HG02938 (cell line): Measurements from ENCODE around the gene FKBP9.
A peak's percentile ranks its signal among the peaks of the same experiment; 100 is the strongest.
"Not testable (repeated sequence)": the region's sequence is repeated elsewhere in the genome, so short reads cannot be mapped to it uniquely, and the experiment has no call there.

Experiments used
- ATAC-seq: cut with Tn5 transposase; IDR thresholded peaks from one replicate; pipeline ENCODE4 v1.9.1; 2021; ENCODE audit warnings: mild to moderate bottlenecking, moderate library complexity; ENCODE audit not compliant: unreplicated experiment

Gene FKBP9

DNA sequence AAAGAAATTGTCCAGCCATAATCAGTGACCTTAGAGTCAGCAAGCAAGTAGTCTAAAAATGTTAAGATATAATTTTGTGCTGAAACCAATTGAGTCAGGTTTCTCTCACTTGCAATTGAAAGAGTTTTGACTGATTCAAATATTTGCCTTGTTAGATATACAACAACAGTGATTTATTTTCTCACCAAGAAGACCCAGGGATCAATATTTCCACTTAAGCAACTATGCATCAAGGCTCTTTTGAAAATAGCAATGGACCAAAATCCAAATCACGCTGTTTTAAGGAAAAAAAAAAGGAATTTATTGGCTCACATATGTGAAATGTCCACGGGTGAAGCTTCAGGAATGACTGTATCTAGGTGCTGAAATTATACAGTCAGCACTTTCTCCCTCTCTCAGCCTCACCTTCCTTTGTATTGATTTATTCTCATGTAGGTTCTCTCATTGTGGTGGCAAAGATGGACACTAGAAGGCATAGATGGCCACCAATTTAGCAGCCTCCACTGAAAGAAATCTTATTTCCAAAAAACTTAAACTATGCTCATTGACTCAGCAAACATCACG is 9.7 kb upstream of the FKBP9 start:
- ATAC-seq: no peak

DNA sequence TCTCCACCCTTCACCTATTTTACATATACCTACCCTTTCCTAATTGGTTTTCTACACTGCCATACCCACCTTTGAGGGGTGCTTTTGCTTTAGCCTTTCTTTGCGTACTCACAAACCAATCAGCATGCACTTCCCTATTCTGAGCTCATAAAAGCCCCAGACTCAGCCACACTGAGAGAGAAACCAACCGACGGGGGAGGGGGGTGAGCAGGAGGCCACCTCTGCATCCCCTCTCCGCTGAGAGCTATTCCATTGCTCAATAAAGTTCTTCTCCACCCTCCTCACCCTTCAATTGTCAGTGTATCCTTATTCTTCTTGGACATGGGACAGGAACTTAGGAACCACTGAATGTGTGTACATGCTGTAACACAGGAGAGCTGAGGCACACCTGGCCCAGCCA is 9.0 kb upstream of the FKBP9 start:
- no peak for ATAC-seq

DNA sequence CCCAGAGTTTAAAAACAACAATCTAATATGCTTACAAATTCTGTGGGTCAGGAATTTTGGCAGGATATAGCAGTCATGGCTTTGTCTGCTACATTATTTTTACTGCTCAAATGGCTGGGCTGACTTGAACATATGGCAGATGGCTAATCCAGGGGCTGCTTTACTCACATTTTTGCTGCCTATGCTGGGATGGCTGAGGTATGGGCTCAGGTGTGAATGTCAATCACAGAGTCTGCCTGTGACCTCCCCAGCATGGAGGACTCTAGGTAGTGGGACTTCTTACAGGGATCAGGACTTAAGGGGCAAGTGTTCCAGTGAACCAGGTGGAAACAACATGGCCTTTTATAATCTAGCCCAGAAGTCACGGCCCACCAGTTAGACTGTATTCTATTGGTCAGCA is 4.4 kb upstream of the FKBP9 start:
- ATAC-seq: no peak

DNA sequence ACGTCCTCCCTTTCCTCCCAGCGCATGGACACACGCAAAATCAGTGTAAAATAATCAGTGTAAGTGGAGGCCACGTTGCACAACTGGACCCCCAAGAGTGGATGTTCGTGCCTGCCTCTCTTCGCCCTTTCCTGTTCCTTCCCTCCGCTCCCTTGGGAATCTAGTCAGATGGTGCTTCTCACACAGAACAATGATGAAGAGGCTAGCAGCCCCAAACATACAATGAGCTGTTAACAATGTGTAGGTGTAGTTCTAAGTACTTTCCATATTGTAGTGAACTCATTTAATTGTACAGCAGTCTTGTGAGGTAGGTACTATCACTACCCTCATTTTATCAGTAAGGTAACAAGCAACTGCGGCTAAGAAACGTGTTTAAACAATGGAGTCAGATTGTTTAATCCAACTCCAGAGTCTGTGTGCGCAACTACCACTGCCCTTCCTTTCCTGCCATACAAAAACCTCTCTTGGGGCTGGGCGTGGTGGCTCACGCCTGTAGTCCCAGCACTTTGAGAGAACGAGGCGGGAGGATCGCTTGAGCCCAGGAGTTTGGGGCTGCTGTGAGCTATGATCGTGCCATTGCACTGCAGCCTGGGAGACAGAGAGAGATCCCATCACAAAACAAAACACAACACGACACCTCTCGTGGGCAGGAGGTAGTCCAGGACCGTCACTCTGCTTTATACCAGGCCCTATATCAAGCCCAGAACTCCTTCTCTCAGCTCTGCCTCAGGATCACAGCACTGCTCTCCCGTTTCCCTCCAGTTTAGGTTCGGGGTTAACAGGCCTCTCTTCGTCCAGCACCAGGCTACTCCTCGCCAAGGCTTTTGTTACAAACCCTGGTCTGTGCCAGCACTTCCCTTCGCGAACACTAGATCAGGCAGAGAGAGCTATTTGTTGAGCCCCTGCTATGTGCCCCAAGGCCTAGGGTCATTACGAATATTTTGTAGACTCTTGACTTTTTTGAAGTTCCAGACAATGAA is 1.1 kb downstream of the FKBP9 start:
- ATAC-seq: no peak

DNA sequence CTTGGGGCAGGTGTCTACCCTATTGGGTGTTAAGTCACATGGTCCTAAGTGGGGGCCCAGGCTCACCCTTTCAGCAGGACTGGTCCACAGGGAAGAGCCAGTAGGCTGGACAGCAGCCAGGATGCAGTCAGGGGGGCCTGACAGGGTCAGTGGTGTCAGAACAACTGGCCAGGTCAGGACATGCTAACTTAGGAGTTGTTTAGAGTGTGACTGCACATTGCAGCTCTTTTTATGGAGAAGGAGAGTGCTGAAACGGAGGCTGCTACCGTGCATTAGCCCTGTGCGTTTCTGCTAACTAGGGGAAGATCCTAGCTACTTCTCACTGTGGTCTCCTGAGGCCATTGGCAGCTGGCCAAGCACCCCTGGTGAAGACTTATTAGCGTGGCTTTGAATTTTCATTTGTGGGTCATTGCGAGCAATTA is 6.7 kb downstream of the FKBP9 start:
- ATAC-seq: not testable (repeated sequence)

DNA sequence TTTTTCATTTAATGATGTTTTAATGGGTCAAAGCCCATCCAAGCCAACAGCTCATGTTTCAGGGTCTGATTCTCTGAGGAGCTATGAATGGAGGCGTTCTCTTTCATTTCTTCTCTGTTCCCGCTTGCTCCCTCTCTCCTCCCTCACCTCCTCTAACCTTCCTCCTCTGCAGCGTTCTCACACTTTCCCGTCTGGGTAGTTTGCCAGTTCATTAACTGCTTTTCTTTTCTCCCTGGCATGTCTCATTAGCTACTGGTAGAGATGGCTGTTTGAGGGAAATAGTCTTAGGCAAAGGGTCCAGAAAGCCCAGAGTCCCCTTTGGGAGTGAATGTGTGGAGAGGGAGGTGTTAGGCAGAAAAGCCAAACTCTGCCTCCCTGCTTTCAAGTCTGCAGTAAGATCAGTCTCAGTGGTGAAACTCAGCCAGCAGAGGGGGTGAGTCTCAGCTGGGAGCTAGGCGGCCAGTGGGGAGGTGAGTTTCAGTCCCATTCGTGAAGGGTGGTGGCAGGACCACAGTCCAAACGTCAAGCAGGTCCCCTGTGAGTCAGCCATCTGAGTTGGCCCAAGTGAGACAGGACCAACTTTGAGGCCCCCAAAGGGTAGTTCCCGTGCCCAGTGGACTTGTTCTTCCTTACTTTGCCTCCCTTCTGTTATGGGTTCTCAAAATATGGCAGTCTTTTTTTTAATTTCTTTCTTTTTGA is 7.4 kb downstream of the FKBP9 start:
- peak; percentile 97 for ATAC-seq

DNA sequence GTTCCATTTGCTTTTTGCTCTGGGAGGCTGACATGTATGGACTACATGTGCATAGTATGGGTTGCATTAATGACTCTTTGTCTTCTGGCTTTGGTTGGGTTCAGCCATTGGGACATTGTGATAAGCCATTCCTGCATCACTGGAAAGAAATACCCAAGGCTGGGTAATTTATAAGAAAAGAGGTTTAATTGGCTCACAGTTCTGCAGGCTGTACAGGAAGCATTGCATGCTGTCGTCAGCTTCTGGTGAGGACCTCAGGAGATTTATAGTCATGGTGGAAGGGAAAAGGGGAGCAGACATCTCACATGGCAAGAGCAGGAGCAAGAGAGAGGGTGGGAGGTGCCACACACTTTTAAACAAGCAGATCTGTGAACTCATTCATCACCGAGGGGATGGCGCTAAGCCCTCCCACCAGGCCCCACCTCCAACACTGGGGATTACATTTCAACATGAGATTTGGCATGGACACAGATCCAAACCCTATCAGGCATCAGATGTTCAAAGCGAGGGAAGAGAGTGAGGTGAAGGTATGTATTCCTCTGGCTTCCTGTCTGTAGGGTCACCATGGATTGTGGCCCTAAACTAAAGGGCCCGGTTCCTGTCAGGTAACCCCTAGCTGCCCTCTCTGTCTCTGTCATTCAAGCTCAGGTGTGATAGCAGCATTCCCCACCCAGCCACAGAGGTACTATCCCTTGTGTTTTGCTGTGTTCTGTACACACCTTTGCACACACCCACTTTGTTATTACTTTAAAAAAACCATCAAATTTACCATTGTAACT is 9.4 kb downstream of the FKBP9 start:
- ATAC-seq: not testable (repeated sequence)

DNA sequence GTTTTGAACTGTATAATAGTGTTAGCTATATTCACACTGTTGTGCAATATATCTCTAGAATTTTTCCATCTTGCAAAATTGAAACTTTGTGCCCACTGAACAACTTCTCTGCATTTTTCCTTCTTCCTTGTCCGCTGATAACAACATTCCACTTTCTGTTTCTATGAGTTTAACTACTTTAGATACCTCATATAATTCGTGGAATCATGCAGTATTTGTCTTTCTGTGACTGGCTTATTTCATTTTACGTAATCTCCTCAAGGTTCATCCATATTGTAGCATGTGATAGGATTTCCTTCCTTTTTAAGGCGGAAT is 10.0 kb downstream of the FKBP9 start:
- not testable (repeated sequence) for ATAC-seq

DNA sequence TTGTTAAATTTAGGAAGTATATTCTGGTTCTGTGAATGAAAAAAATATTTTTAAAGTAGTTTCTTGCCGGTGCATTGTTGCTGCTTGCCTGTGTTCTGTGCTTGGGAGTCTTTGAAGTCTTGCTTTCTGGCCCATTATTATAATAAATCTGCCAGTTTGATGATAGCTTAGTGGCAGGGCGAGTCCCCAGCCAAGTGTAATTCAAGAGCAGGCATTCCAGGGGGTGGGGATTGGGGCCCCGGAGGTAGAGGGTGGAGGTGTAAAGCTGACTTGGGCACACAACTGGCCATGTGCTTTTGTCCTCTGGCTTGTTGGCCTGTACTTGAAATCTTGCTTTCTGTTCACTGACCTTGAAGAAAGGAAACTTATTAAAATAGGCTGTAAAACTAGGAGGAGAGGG is 14.7 kb downstream of the FKBP9 start:
- ATAC-seq: not testable (repeated sequence)

DNA sequence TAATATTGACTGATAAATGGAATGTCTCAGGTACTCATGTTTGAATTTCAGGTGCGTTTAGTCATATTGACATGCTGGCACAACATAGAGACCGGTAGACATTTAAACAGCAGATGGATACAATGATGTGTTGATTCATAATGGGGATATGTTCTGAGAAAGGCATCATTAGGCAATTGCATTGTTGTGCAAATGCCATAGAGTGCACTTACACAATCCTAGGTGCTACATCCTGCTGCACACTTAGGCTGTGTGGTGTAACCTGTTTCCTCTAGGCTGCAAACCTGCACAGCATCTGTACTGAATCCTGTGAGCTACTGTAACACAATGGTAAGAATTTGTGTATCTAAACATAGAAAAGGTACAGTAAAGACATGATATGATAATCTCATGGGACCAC is 19.9 kb downstream of the FKBP9 start:
- ATAC-seq: not testable (repeated sequence)

DNA sequence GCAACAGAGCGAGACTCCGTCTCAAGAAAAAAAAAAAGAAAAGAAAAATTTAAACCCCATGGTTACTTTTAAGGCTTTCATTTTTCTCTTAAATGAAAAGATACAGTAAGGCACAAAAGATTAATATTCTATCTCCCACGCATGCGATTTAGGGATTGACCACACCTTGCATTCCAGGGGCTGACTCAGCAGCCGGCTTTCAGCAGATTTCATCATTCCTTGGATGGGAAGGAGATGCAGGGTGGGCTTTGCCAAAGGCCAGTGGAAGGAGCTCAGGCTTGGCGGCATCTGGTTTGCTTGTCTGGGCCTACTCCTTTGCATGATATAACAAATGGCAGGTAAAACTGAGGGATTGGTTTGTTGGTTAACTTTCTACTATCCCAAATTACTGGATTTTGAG is 22.0 kb downstream of the FKBP9 start:
- not testable (repeated sequence) for ATAC-seq

DNA sequence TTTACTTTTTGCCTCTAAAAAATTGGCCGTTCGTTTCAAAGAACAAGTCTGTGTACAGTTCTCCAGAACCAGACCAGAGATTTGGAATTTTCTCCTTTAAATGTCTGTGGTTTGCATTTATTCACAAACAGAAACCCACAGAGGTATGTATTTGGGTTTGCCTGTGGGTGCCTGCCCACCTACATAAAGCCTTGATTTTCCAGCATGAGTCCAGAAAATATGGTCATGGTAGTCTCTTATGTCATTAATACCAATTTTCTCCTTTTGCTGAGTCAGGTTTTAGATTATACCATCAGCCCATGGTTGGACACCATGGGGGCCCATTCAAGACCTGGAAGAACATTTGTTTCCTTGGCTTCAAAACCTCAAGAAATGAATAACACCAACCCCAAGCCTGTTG is 22.7 kb downstream of the FKBP9 start:
- ATAC-seq: not testable (repeated sequence)

DNA sequence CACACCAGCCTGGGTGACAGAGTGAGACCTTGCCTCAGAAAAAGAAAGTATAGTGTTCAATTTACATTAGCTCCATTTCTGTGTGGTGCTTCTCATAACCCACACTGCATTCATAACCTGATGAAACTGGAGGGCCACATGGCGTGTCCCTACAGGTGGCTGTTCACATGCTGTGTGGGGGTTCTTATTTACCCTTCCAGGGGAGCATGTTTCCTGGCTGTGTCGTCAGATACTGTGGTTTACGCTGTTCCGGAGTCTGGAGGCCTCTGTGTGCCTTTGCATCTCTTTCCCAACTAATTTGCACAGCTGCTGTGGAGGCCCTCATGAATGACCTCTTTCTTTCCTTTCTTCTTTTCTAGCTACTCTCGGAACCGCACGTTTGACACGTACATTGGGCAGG is 30.9 kb downstream of the FKBP9 start:
- ATAC-seq: not testable (repeated sequence)

DNA sequence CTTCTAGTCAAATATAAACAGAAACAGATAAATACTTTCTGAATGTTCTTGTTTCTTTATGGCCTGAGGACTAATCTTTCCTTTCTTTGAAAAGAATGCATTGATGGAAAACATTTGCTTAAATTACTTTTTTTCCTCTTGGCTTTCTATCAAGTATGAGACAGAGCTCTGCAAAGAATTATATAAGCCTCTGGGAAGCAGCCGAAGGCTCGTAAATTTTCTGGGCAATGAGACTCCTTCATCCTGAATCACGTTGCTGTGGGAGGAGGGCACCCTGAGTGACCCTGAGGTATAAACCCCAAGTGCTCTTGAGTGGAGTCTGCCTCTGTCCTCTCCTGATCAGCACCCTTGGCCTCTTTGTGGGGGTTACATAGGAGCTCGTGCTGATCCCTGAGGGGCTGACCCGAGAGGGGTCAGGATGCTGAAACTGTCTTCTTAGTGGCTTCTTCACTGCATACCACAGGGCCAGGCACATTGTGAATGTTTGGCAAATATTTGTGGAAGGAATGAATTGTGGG is 33.9 kb downstream of the FKBP9 start:
- not testable (repeated sequence) for ATAC-seq

DNA sequence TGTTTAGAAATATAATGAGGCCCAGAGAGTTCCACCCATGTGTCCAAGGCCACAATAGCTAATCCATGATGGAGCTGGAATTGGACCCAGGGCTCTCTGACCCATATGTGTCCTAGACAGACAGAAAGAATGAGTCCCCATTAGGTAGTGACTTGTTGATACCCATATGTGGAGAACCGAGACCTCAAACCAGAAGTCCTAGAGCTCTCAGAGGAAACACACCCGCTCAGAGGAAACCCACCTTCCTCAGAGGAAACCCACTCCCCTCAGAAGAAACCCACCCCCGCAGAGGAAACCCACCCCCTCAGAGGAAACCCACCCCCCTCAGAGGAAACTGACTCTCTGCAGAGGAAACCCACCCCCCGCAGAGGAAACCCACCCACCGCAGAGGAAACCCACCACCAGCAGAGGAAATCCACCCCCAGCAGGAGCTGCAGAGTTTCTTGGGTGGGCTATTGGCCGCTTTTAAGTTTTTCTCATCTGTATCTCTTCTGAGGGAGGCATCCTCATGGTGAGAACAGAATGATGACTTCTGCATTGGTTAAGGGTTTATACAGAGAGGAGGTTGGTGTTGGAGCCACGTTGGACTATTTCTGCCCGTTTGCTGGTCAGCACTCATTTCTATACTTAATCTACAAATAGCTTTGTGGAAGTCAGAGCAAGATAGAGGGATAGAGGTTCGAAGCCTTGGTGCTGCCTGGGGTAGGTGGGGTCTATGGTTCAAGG is 34.9 kb downstream of the FKBP9 start:
- not testable (repeated sequence) for ATAC-seq

DNA sequence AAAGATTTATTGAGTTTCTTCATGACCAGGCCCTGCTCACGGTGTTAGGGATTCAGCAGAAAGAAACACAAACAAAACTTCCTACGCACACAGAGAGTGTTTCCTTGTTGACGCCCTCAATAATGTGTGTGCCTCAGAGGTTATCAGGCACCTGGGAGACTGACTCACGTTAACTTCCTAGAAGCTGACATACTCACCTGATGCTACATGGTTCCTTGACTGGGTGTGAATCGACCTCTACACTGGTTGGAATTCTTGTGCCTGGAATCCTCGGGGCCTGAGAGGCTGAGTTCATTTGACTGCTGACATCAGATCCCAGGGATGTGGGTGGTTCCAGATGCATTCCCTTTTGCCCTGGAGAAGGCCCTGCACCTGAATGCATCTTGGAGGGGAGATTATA is 35.5 kb downstream of the FKBP9 start:
- not testable (repeated sequence) for ATAC-seq

DNA sequence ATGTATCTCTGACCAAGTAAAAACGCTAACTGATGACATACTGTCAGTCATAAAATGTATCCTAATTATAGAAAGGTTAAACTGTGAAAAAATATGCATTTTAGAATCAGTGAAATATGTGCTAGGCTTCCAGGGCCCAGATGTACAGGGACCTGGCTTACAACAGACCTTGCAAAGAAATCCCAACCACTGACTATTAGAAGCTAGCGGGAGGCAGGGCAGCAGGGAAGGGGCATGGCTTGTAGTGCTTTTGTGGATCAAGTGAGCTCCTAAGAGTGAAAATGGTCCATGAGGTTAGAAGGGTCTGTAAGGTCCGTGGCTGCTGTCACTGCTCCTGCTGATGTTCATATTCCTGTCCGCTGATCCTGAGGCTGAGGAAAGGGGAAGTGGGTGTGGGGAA is 40.7 kb downstream of the FKBP9 start:
- ATAC-seq: not testable (repeated sequence)

DNA sequence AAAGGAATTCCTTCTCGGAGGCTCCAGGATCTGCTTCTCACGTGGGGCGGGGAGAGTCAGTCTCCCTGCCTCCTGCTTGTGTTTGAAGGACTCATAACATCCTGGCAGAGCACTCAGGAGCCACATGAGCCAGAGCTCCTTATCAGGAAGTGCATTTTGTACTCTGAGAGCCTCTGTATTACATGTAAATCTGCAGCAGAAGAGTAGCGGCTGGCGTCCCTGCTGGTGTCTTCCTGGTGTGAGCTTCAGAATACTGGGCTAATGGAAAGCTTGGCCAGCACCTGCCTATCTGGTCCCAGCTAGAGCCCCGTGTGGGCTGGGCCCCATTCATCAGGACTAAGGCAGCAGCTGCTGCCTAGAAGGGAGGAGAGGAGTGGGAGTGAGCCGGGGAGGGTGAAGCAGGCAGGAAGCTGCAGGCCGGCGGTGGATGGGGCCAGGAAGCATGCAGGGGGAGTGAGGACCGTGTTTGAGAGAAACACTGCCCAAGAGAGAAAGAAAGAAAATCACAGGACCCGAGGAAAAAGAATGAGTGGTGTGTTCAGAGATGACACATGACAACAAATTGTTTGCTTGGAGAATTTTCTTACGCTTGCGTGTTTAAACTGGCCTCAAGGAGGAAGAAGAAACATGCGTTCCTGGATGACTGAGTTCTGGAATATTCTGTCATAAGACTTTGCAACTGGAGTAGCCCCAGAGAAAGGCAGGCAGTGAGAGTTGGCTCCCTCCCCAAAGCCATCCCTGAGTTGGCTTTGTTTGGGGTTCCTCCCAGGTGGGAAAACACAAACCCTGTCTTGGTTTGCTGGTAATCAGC is 41.3 kb downstream of the FKBP9 start:
- peak; percentile 54 for ATAC-seq

DNA sequence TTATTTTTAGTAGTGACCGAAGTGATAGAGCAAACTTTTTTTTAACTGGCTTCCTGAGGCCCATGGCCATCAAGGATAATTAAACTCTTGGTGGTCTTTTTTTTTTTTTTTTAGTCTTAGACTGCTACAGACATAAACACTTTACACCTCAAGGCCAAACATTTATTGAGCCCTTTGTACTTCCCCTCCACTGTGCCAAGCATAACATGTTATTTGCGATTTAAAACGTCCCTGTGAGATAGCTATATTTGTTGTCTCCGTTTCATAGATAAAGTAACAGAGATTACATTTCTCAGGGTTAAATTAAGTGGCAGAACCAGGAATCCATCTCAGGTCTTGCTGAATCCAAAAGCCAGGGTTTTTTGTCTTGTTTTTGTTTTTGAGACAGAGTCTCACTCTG is 42.1 kb downstream of the FKBP9 start:
- ATAC-seq: not testable (repeated sequence)
